Measurements from ENCODE around the gene MEIOSIN.

The MEIOSIN gene

DNA sequence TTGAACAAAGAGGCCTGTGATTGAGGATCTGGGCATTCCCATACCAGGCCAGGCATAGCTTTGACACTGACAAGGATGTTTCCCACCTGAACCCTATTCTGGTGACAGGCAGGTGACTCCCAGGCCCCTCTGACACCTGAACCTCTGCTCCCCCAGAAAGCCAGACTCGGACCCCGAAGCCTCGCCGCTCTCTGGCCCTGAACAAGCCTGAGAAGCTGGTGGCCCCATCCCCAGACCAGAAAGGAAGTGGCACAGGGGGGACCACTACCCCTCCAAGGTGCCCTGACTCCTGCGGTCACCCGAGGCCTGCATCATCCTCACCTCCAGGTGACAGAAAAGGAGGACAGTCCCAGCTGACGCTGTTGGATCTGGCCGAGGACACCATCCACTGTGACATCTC lies 21.1 kb downstream of the MEIOSIN start:
- Histone ChIP-seq H3K9ac (ENCODE audit: low read depth, low read length) (no peak overlapping the region), H3K36me3 (ENCODE audit: insufficient read depth, low read length) (no peaks in the 10 kb centered on the region), H3K4me1 (ENCODE audit: insufficient read depth, low read length) (no peaks in the 10 kb centered on the region; the same call in 1 of the 2 replicates), H3K4me3 (ENCODE audit: low read length) (no peak overlapping the region), H3K27me3 (ENCODE audit: insufficient read depth, low read length) (no peaks in the 10 kb centered on the region), H3K9me3 (ENCODE audit: insufficient read depth, low read depth, low read length) (no peaks in the 10 kb centered on the region), H3K27ac (ENCODE audit: low read depth, low read length) (no peak overlapping the region)
- WGBS, result 94% methylated on average over 8 of the region's 8 CpGs

- H3K9ac ChIP-seq (ENCODE audit: low read depth, low read length), result no peak overlapping the region
- no peaks in the 10 kb centered on the region for H3K36me3 ChIP-seq (ENCODE audit: insufficient read depth, low read length)
- H3K27ac ChIP-seq (ENCODE audit: low read depth, low read length), result no peak overlapping the region
- no peaks in the 10 kb centered on the region for H3K27me3 ChIP-seq (ENCODE audit: insufficient read depth, low read length)
- no peak overlapping the region for H3K4me3 ChIP-seq (ENCODE audit: low read length)
- no peaks in the 10 kb centered on the region; the same call in 1 of the 2 replicates for H3K4me1 ChIP-seq (ENCODE audit: insufficient read depth, low read length)
- 90% methylated on average over 9 of the region's 9 CpGs for WGBS
- H3K9me3 ChIP-seq (ENCODE audit: insufficient read depth, low read depth, low read length), result no peaks in the 10 kb centered on the region
These were observed 24.5 kb downstream of the MEIOSIN start for GRCh38 chr19:45757695-45758094.

- no peak overlapping the region for H3K4me3 ChIP-seq (ENCODE audit: low read length)
- H3K4me1 ChIP-seq (ENCODE audit: insufficient read depth, low read length), result peaks cover 3% of the 10 kb centered on the region; the same call in 1 of the 2 replicates
- 92% methylated on average over 9 of the region's 9 CpGs for WGBS
- no peaks in the 10 kb centered on the region for H3K36me3 ChIP-seq (ENCODE audit: insufficient read depth, low read length)
- H3K27ac ChIP-seq (ENCODE audit: low read depth, low read length), result no peak overlapping the region
- no peaks in the 10 kb centered on the region; the same call in 1 of the 2 replicates for H3K27me3 ChIP-seq (ENCODE audit: insufficient read depth, low read length)
- no peaks in the 10 kb centered on the region for H3K9me3 ChIP-seq (ENCODE audit: insufficient read depth, low read depth, low read length)
- no peak overlapping the region for H3K9ac ChIP-seq (ENCODE audit: low read depth, low read length)
These were observed 25.7 kb downstream of the MEIOSIN start for GRCh38 chr19:45758921-45759320.

DNA sequence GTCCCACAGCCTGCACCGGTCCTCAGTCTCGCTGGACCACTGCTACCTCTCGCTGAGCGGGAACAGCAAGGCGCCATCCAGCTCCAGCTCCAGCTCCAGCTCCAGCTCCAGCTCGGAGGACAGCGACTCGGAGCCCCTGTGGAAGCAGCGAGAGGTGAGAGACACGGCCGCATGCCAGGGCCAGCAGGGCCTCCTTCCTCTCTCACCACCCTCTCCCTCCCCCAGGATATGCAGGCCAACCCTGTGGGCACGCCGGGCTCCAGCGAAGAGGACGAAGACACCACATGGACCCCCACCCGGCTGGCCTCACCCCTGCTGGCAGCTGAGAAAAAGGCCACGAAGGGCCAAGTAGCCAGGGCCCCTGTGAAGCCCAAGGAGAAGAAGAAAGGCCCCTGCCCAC lies 28.5 kb downstream of the MEIOSIN start:
- H3K4me1 ChIP-seq (ENCODE audit: insufficient read depth, low read length), result peaks cover 21% of the 10 kb centered on the region
- no peak overlapping the region for H3K9ac ChIP-seq (ENCODE audit: low read depth, low read length)
- H3K4me3 ChIP-seq (ENCODE audit: low read length), result no peak overlapping the region
- H3K9me3 ChIP-seq (ENCODE audit: insufficient read depth, low read depth, low read length), result no peaks in the 10 kb centered on the region
- H3K27ac ChIP-seq (ENCODE audit: low read depth, low read length), result no peak overlapping the region
- H3K36me3 ChIP-seq (ENCODE audit: insufficient read depth, low read length), result no peaks in the 10 kb centered on the region
- H3K27me3 ChIP-seq (ENCODE audit: insufficient read depth, low read length), result no peaks in the 10 kb centered on the region; the same call in 1 of the 2 replicates
- WGBS, result 71% methylated on average over 17 of the region's 17 CpGs

GRCh38 chr19:45762870-45763631 lies 29.8 kb downstream of the MEIOSIN start:
- no peak overlapping the region for H3K27ac ChIP-seq (ENCODE audit: low read depth, low read length)
- H3K36me3 ChIP-seq (ENCODE audit: insufficient read depth, low read length), result no peaks in the 10 kb centered on the region
- no peak overlapping the region for H3K9ac ChIP-seq (ENCODE audit: low read depth, low read length)
- no peaks in the 10 kb centered on the region; the same call in 1 of the 2 replicates for H3K27me3 ChIP-seq (ENCODE audit: insufficient read depth, low read length)
- H3K4me3 ChIP-seq (ENCODE audit: low read length), result no peak overlapping the region
- H3K9me3 ChIP-seq (ENCODE audit: insufficient read depth, low read depth, low read length), result no peaks in the 10 kb centered on the region
- 92% methylated on average over 15 of the region's 15 CpGs for WGBS
- H3K4me1 ChIP-seq (ENCODE audit: insufficient read depth, low read length), result peaks cover 26% of the 10 kb centered on the region

- no peaks in the 10 kb centered on the region for H3K36me3 ChIP-seq (ENCODE audit: insufficient read depth, low read length)
- no peak overlapping the region for H3K9ac ChIP-seq (ENCODE audit: low read depth, low read length)
- no peak overlapping the region for H3K4me3 ChIP-seq (ENCODE audit: low read length)
- H3K9me3 ChIP-seq (ENCODE audit: insufficient read depth, low read depth, low read length), result no peaks in the 10 kb centered on the region
- peaks cover 26% of the 10 kb centered on the region for H3K4me1 ChIP-seq (ENCODE audit: insufficient read depth, low read length)
- 0 out of 2 replicates have a peak overlapping the region, but pooled peaks have one; percentile 3 for H3K27ac ChIP-seq (ENCODE audit: low read depth, low read length)
- WGBS, result 75% methylated on average over 27 of the region's 27 CpGs
- no peaks in the 10 kb centered on the region; the same call in 1 of the 2 replicates for H3K27me3 ChIP-seq (ENCODE audit: insufficient read depth, low read length)
These were observed 30.6 kb downstream of the MEIOSIN start for GRCh38 chr19:45763691-45764294.

DNA sequence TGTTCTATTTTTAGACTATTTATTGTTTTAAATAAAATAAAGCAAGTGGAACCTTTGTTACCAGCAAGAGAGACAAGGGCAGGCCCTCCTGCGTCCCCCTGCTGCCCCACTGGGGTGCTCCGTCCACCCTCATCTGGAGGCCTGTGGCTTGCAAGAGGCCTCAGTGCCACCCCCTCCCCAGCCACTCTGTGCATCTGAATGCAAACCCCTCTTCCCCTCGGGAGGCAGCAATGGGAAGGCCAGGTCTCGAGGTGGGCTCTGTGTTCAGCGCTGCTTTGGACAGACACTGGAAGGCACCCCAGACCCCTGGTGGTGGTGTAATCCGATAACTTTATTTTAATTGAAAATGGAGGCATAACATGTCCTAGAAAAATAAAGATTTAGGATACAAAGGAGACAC lies 31.2 kb downstream of the MEIOSIN start:
- Histone ChIP-seq H3K4me1 (ENCODE audit: insufficient read depth, low read length) (peaks cover 26% of the 10 kb centered on the region), H3K9ac (ENCODE audit: low read depth, low read length) (no peak overlapping the region), H3K27me3 (ENCODE audit: insufficient read depth, low read length) (no peaks in the 10 kb centered on the region; the same call in 1 of the 2 replicates), H3K9me3 (ENCODE audit: insufficient read depth, low read depth, low read length) (no peaks in the 10 kb centered on the region), H3K27ac (ENCODE audit: low read depth, low read length) (peak overlapping the region; percentile 56; the same call in 1 of the 2 replicates), H3K4me3 (ENCODE audit: low read length) (no peak overlapping the region; the same call in 1 of the 2 replicates), H3K36me3 (ENCODE audit: insufficient read depth, low read length) (no peaks in the 10 kb centered on the region)
- 32% methylated on average over 6 of the region's 6 CpGs for WGBS

- WGBS, result 43% methylated on average over 21 of the region's 21 CpGs
- no peak overlapping the region; the same call in 1 of the 2 replicates for H3K9ac ChIP-seq (ENCODE audit: low read depth, low read length)
These were observed 31.9 kb downstream of the MEIOSIN start for GRCh38 chr19:45764945-45765701.

GRCh38 chr19:45765702-45766295 lies 32.6 kb downstream of the MEIOSIN start:
- Histone ChIP-seq H3K4me1 (ENCODE audit: insufficient read depth, low read length) (peaks cover 26% of the 10 kb centered on the region), H3K4me3 (ENCODE audit: low read length) (no peak overlapping the region), H3K27me3 (ENCODE audit: insufficient read depth, low read length) (no peaks in the 10 kb centered on the region; the same call in 1 of the 2 replicates), H3K9me3 (ENCODE audit: insufficient read depth, low read depth, low read length) (no peaks in the 10 kb centered on the region), H3K36me3 (ENCODE audit: insufficient read depth, low read length) (no peaks in the 10 kb centered on the region), H3K27ac (ENCODE audit: low read depth, low read length) (0 out of 2 replicates have a peak overlapping the region, but pooled peaks have one; percentile 30), H3K9ac (ENCODE audit: low read depth, low read length) (no peak overlapping the region)
- 83% methylated on average over 23 of the region's 23 CpGs for WGBS

More at GRCh38 chr19:45764945-45765701, 31.9 kb downstream of the MEIOSIN start:
- Histone ChIP-seq H3K27me3 (ENCODE audit: insufficient read depth, low read length) (no peaks in the 10 kb centered on the region; the same call in 1 of the 2 replicates), H3K4me1 (ENCODE audit: insufficient read depth, low read length) (peaks cover 26% of the 10 kb centered on the region), H3K27ac (ENCODE audit: low read depth, low read length) (peak overlapping the region; percentile 56; the same call in 1 of the 2 replicates), H3K9me3 (ENCODE audit: insufficient read depth, low read depth, low read length) (no peaks in the 10 kb centered on the region), H3K4me3 (ENCODE audit: low read length) (no peak overlapping the region), H3K36me3 (ENCODE audit: insufficient read depth, low read length) (no peaks in the 10 kb centered on the region)

- 82% methylated on average over 17 of the region's 17 CpGs for WGBS
- peak overlapping the region; percentile 85; the same call in 1 of the 2 replicates for H3K4me3 ChIP-seq (ENCODE audit: low read length)
These were observed 33.1 kb downstream of the MEIOSIN start for GRCh38 chr19:45766296-45766868.

More at GRCh38 chr19:45766296-45766868, 33.1 kb downstream of the MEIOSIN start:
- no peaks in the 10 kb centered on the region; the same call in 1 of the 2 replicates for H3K27me3 ChIP-seq (ENCODE audit: insufficient read depth, low read length)
- peak overlapping the region; percentile 95; the same call in 1 of the 2 replicates for H3K9ac ChIP-seq (ENCODE audit: low read depth, low read length)
- H3K27ac ChIP-seq (ENCODE audit: low read depth, low read length), result no peak overlapping the region; the same call in 1 of the 2 replicates
- no peaks in the 10 kb centered on the region for H3K9me3 ChIP-seq (ENCODE audit: insufficient read depth, low read depth, low read length)
- peaks cover 26% of the 10 kb centered on the region for H3K4me1 ChIP-seq (ENCODE audit: insufficient read depth, low read length)
- no peaks in the 10 kb centered on the region for H3K36me3 ChIP-seq (ENCODE audit: insufficient read depth, low read length)
